Endothelial cell of umbilical vein (primary cell): ENCODE results near the gene SNX10. TPM values are rescaled to one million over a fixed set of nuclear protein-coding genes. Genes with fewer than 3 reads are reported as not detected.

Experiments
- BruUV-seq: library from RNA; stranded (reverse); fragments of 400-500 nt; replicated peaks from 2 replicates; lab custom pipeline; 2021; lab: Mats Ljungman, UMichigan
- CTCF ChIA-PET: fragments of 300-600, 350-600 bp; sonication (Branson Sonifier 250); formaldehyde crosslinking; loops from one replicate; lab custom pipeline; 2021; ENCODE audit warnings: antibody characterized with exemption, inconsistent platforms; lab: Charles Lee
- POLR2A ChIA-PET: fragments of 300-600, 350-600 bp; sonication (Branson Sonifier 250); formaldehyde crosslinking; loops from one replicate; lab custom pipeline; 2021; ENCODE audit warnings: antibody characterized with exemption, inconsistent platforms; lab: Charles Lee
- DNase-seq: peaks from one replicate; pipeline ENCODE4 v3.0.0-alpha.2; 2011; ENCODE audit warnings: low read depth, low spot score
- FAIRE-seq: peaks from 2 replicates; lab custom pipeline; 2011; peaks lifted over from hg19 to GRCh38; lab: Jason Lieb, UNC
- H2AFZ ChIP-seq: 2 replicates; pipeline ENCODE4 v1.6.0; 2012; ENCODE audit warnings: low read depth, low read length, control low read depth, inconsistent platforms
- H3K27ac ChIP-seq: 2 replicates; pipeline ENCODE4 v1.5.1; 2011; ENCODE audit warnings: low read depth, mild to moderate bottlenecking, control low read depth, low read length, moderate library complexity; ENCODE audit not compliant: insufficient read depth
- H3K27me3 ChIP-seq, 2 experiments: 2 replicates each; pipeline versions ENCODE4 v1.6.0 to v1.6.1; 2011; ENCODE audit warnings: low read length in 2 of 2, mixed read lengths in 1 of 2; ENCODE audit not compliant: control insufficient read depth in 2 of 2, insufficient read depth in 2 of 2
- H3K36me3 ChIP-seq, 2 experiments: 2 replicates in 1 of 2; 3 replicates in 1 of 2; pipeline ENCODE4 v1.5.1; 2011; ENCODE audit warnings: low read length in 2 of 2, mild to moderate bottlenecking in 1 of 2, moderate library complexity in 1 of 2; ENCODE audit not compliant: control insufficient read depth in 2 of 2, insufficient read depth in 2 of 2; ENCODE audit errors: extremely low read depth in 1 of 2
- H3K4me1 ChIP-seq: 3 replicates; pipeline ENCODE4 v1.5.1; 2011; ENCODE audit warnings: mild to moderate bottlenecking, low read length; ENCODE audit not compliant: control insufficient read depth, insufficient read depth; ENCODE audit errors: extremely low read depth
- H3K4me2 ChIP-seq: 2 replicates; pipeline ENCODE4 v1.6.1; 2011; ENCODE audit warnings: low read length, control low read depth, mixed read lengths; ENCODE audit not compliant: insufficient read depth
- H3K4me3 ChIP-seq, 3 experiments: fragments of 200-600 bp in 1 of 3; sonication (generic), shearing (Covaris generic) in 1 of 3; replicated peaks in 1 of 3; 2 replicates each; pipeline ENCODE4 v1.5.1; 2011 to 2016; ENCODE audit warnings: control low read depth in 3 of 3, low read length in 3 of 3, mild to moderate bottlenecking in 2 of 3, inconsistent platforms in 1 of 3, low read depth in 1 of 3, moderate library complexity in 1 of 3; ENCODE audit not compliant: insufficient read depth in 1 of 3
- H3K79me2 ChIP-seq: 2 replicates; pipeline ENCODE4 v1.6.0; 2012; ENCODE audit warnings: low read length, inconsistent platforms; ENCODE audit not compliant: control insufficient read depth, insufficient read depth
- H3K9ac ChIP-seq: replicated peaks from 2 replicates; pipeline ENCODE3; 2011; ENCODE audit warnings: low read length, control low read depth; ENCODE audit not compliant: insufficient read depth; ENCODE audit errors: extremely low read depth
- H3K9me1 ChIP-seq: replicated peaks from 3 replicates; pipeline ENCODE4 v1.6.0; 2011; ENCODE audit warnings: mild to moderate bottlenecking, low read length; ENCODE audit not compliant: control insufficient read depth, insufficient read depth; ENCODE audit errors: extremely low read depth
- H3K9me3 ChIP-seq: replicated peaks from 2 replicates; pipeline ENCODE4 v1.5.1; 2012; ENCODE audit warnings: low read length, inconsistent platforms; ENCODE audit not compliant: control insufficient read depth, insufficient read depth
- H4K20me1 ChIP-seq: replicated peaks from 2 replicates; pipeline ENCODE3; 2011; ENCODE audit warnings: mild to moderate bottlenecking, low read length; ENCODE audit not compliant: control insufficient read depth, insufficient read depth; ENCODE audit errors: extremely low read depth
- EZH2 ChIP-seq: IDR thresholded peaks from 2 replicates; pipeline ENCODE4 v1.6.1; 2012; ENCODE audit warnings: borderline replicate concordance, low read depth, mild to moderate bottlenecking, moderate library complexity, low read length, inconsistent platforms; ENCODE audit not compliant: severe bottlenecking
- FOS ChIP-seq: IDR thresholded peaks from 2 replicates; pipeline ENCODE4 v1.6.1; 2011; ENCODE audit warnings: mild to moderate bottlenecking, low read length, moderate library complexity, borderline replicate concordance; ENCODE audit not compliant: insufficient read depth
- GATA2 ChIP-seq: IDR thresholded peaks from 2 replicates; pipeline ENCODE4 v1.7.0; 2011; ENCODE audit warnings: low read depth, mild to moderate bottlenecking, moderate library complexity, mixed read lengths, low read length; ENCODE audit not compliant: insufficient read length, insufficient read depth
- JUN ChIP-seq: IDR thresholded peaks from 2 replicates; pipeline ENCODE4 v1.6.1; 2011; ENCODE audit warnings: borderline replicate concordance, low read depth; ENCODE audit not compliant: insufficient read length, insufficient read depth
- MYC ChIP-seq: IDR thresholded peaks from one replicate; pipeline ENCODE4 v1.6.1; 2011; ENCODE audit warnings: mild to moderate bottlenecking, low read depth, low read length
- POLR2A ChIP-seq: IDR thresholded peaks from 2 replicates; pipeline ENCODE4 v1.6.1; 2012; ENCODE audit warnings: low read depth, mild to moderate bottlenecking, control low read depth, low read length
- POLR2AphosphoS5 ChIP-seq: IDR thresholded peaks from 2 replicates; pipeline ENCODE4 v1.6.1; 2012; ENCODE audit warnings: low read depth, mild to moderate bottlenecking, control low read depth, low read length, moderate library complexity; ENCODE audit not compliant: insufficient read depth
- dilution Hi-C: fragments of 300-500 bp; cut with MboI; formaldehyde crosslinking; loops from one replicate; pipeline ENCODE4 v1.15.0; 2019; ENCODE audit warnings: low sequenced_read_pairs; ENCODE audit not compliant: extremely low pct_ligation_motif_present
- intact Hi-C: fragments of 100-400 bp; cut with micrococcal nuclease; formaldehyde crosslinking; loops from one replicate; pipeline ENCODE4 v1.10.0; 2022
- polyA plus RNA-seq, 4 experiments: library from polyadenylated mRNA; depleted of rRNA in 3 of 4; stranded (reverse) in 3 of 4; unstranded in 1 of 4; fragments of >200 nt; gene quantifications; 2 replicates each; pipeline versions ENCODE4 v1.2.1 to v1.2.3, GENCODE V29; 2011 to 2012; ENCODE audit warnings: missing spikeins in 1 of 4
- total RNA-seq: library from RNA; stranded (reverse); gene quantifications from 2 replicates; pipeline ENCODE4 v1.2.3, GENCODE V29; 2021
- TF ChIP-seq, protein P1 (sequence below): IDR thresholded peaks from 2 replicates; pipeline ENCODE4 v1.6.1; 2011; ENCODE audit not compliant: insufficient read depth, insufficient read length
- TF ChIP-seq, protein P2 (sequence below), 2 donors: IDR thresholded peaks; 1 replicate in 1 of 2; 2 replicates in 1 of 2; pipeline ENCODE4 v1.5.1; 2011; ENCODE audit warnings: low read length in 2 of 2, mild to moderate bottlenecking in 2 of 2, moderate library complexity in 2 of 2, control low read depth in 1 of 2, inconsistent platforms in 1 of 2, low read depth in 1 of 2; ENCODE audit not compliant: insufficient read depth in 1 of 2; ENCODE audit errors: extremely low read depth in 1 of 2

Gene SNX10
- total and polyA plus RNA-seq, 2 donors (not counting 3 experiments of a cell fraction or from before 2014, with no cell fraction given) = 0.25 to 0.80 TPM

DNA sequence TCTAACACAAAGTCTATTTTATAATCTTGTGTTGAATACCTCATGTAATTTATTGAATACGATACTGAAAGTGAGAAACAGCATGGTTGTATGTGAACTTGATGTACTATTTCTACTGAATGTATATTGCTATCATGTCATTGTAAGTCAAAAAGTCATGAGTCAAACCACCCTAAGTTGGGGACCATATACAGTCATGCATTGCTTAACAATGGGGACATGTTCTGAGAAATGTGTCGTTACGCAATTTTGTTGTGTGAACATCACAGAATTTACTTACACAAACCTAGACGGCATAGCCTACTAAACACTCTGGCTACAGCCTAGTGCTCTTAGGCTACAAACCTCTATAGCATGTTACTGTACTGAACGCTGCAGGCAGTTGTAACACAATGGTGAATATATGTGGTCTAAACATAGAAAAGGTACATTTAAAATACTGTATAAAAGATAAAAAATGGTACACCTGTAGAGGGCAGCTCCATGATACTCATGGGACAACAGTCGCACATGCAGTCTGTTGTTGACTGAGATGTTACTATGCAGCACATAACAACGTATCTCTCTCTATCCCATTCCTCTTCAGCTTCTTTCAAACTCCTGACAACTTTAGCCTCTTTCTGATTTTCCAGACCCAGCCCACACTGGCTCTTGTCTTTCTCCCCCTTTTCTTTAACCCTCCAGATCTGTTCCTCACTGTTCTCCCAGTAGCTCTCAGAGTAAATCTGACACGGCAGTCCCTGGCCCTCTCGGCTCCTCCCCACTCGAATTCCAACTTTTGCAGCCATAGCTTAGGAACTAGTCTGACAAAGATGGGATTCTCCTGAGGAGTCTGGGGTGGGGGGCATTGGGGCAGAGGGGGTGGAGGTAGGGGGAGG lies 90.1 kb downstream of the SNX10 start:
- ChIA-PET CTCF (interaction anchor here (1.2 to 3.1 kb wide), 5 partner anchors 10 to 489 kb away, joined by 5 to 13 read pairs (median 7); no protein-coding TSS in a partner anchor), POLR2A (no interaction called here)
- no peak for FAIRE-seq

More for the DNA sequence above, 90.1 kb downstream of the SNX10 start:
- H3K9me3 ChIP-seq = no peaks in the 10 kb centered on the region
- no peak overlapping the region for H3K4me3 ChIP-seq
- H3K9me1 ChIP-seq = no peaks in the 10 kb centered on the region
- intact Hi-C loops (no loop called here), dilution Hi-C loops (no loop called here)
- BruUV-seq = no TSS peak
- H2AFZ ChIP-seq = no peak overlapping the region
- peaks cover 4% of the 10 kb centered on the region for H3K4me1 ChIP-seq
- H3K9ac ChIP-seq = no peak overlapping the region
- no peaks in the 10 kb centered on the region for H4K20me1 ChIP-seq
- no peak overlapping the region for H3K4me2 ChIP-seq
- no peaks in the 10 kb centered on the region for H3K36me3 ChIP-seq
- TF ChIP-seq EZH2 = no peak
- TF ChIP-seq, protein P1, sequence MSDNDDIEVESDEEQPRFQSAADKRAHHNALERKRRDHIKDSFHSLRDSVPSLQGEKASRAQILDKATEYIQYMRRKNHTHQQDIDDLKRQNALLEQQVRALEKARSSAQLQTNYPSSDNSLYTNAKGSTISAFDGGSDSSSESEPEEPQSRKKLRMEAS = no peak
- TF ChIP-seq GATA2 = no peak
- no peak for TF ChIP-seq POLR2AphosphoS5
- TF ChIP-seq POLR2A = no peak
- TF ChIP-seq MYC = no peak
- TF ChIP-seq JUN = no peak
- TF ChIP-seq, protein P2, sequence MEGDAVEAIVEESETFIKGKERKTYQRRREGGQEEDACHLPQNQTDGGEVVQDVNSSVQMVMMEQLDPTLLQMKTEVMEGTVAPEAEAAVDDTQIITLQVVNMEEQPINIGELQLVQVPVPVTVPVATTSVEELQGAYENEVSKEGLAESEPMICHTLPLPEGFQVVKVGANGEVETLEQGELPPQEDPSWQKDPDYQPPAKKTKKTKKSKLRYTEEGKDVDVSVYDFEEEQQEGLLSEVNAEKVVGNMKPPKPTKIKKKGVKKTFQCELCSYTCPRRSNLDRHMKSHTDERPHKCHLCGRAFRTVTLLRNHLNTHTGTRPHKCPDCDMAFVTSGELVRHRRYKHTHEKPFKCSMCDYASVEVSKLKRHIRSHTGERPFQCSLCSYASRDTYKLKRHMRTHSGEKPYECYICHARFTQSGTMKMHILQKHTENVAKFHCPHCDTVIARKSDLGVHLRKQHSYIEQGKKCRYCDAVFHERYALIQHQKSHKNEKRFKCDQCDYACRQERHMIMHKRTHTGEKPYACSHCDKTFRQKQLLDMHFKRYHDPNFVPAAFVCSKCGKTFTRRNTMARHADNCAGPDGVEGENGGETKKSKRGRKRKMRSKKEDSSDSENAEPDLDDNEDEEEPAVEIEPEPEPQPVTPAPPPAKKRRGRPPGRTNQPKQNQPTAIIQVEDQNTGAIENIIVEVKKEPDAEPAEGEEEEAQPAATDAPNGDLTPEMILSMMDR (IDR thresholded peaks at IDR 0.05; ENCODE audit: extremely low read depth in 1 of 2, insufficient read depth in 1 of 2, low read depth in 1 of 2, low read length in 2 of 2) = no peak
- no peak for TF ChIP-seq FOS
- H3K27ac ChIP-seq = no peak overlapping the region
- H3K27me3 ChIP-seq = peaks cover 3 to 5% of the 10 kb centered on the region in 2 experiments
- DNase-seq = no peak
- H3K79me2 ChIP-seq = no peaks in the 10 kb centered on the region
